Adrenal gland (tissue), 12 donors: ENCODE measurements around the gene G6PC2. TPM values are rescaled to one million over a fixed set of nuclear protein-coding genes. Genes with fewer than 3 reads are reported as not detected.

Source experiments
- DNase-seq, 7 donors: peaks; one replicate each; pipeline ENCODE4 v3.0.0-alpha.2; 2019 to 2020
- H3K27ac ChIP-seq, 5 donors: fragments of 200-600 bp; sonication (generic) in 4 of 5; 1 replicate in 3 of 5; 2 replicates in 2 of 5; pipeline versions ENCODE4 v1.5.1 to v1.8.0; 2016 to 2020; ENCODE audit warnings: mild to moderate bottlenecking in 1 of 5
- H3K27me3 ChIP-seq: fragments of 200-600 bp; 2 replicates; pipeline ENCODE4 v1.8.0; 2021
- H3K36me3 ChIP-seq, 2 donors: fragments of 200-600 bp; replicated peaks in 1 of 2; 1 replicate in 1 of 2; 2 replicates in 1 of 2; pipeline versions ENCODE4 v1.5.1 to v1.8.0; 2018 to 2022
- H3K4me1 ChIP-seq, 2 donors: fragments of 200-600 bp; replicated peaks in 1 of 2; 1 replicate in 1 of 2; 2 replicates in 1 of 2; pipeline versions ENCODE4 v1.5.1 to v1.8.0; 2018 to 2021
- H3K4me3 ChIP-seq, 4 donors: fragments of 200-600 bp; sonication (generic) in 3 of 4; one replicate each; pipeline ENCODE4 v1.5.1; 2016 to 2018
- H3K9me3 ChIP-seq, 3 donors: fragments of 200-600 bp; sonication (generic) in 1 of 3; replicated peaks in 1 of 3; 1 replicate in 2 of 3; 2 replicates in 1 of 3; pipeline versions ENCODE4 v1.5.1 to v1.8.0; 2016 to 2021
- CTCF ChIP-seq, 6 experiments: fragments of 450-650 bp in 4 of 6; fragments of 200-600 bp in 2 of 6; sonication (generic) in 1 of 6; IDR thresholded peaks; 1 replicate in 5 of 6; 2 replicates in 1 of 6; pipeline versions ENCODE4 v1.5.1 to v1.8.0; 2016 to 2021; ENCODE audit warnings: antibody characterized with exemption in 6 of 6, mild to moderate bottlenecking in 2 of 6, moderate library complexity in 1 of 6
- POLR2A ChIP-seq, 2 donors: fragments of 450-650 bp; IDR thresholded peaks; one replicate each; pipeline ENCODE4 v1.6.1; 2017; ENCODE audit warnings: antibody characterized with exemption in 2 of 2, mild to moderate bottlenecking in 2 of 2, moderate library complexity in 1 of 2
- WGBS, 4 donors: extraction: QIAGEN DNeasy Blood & Tissue Kit in 2 of 4; methylation state at CpG; one replicate each; pipeline versions ENCODE4 v1.1.5 to v1.1.7; 2013 to 2017; 5-methylcytosine and 5-hydroxymethylcytosine counted together
- intact Hi-C, 2 donors: fragments of 100-400 bp; cut with DNase I; formaldehyde crosslinking; loops; one replicate each; pipeline versions ENCODE4 v1.14.1 to v1.15.0; 2022 to 2023
- polyA plus RNA-seq, 3 donors: library from polyadenylated mRNA; stranded (reverse); fragments of 200-250 nt in 2 of 3; fragments of 350-450 nt in 1 of 3; fragmentation: Illumina TruSeq in 1 of 3; extraction: RNeasy Lipid Tissue Mini Kit (QIAGEN cat#74804) in 1 of 3; gene quantifications; one replicate each; pipeline ENCODE4 v1.2.3, GENCODE V29; 2013 to 2014
- total RNA-seq, 9 donors: library from RNA; depleted of rRNA in 4 of 9; stranded (reverse); fragments of >200 nt in 4 of 9; fragments of 120-200 nt in 1 of 9; fragmentation: NEBNext Ultra II Directional in 1 of 9; extraction: Animal tissue kit (Norgen Biotek cat#: 25700) in 1 of 9; gene quantifications; one replicate each; pipeline versions ENCODE4 v1.1.0 to v1.2.4, GENCODE V29; 2013 to 2023
- donor health status: healthy with polysubstance abuse.
- donor health status: Bipolar disorder and iron deficiency.
- donor health status: DM: yes; HTN: yes; CAD: no.
- donor health status: DM: no; HTN: no; CAD: no.
- donor health status: DM: no; HTN: no; CAD: no.
- donor health status: DM: yes; HTN: yes; CAD: no.

The G6PC2 gene
- total and polyA plus RNA-seq, 12 donors = 0.06 to 0.17 TPM; not detected in 10

DNA sequence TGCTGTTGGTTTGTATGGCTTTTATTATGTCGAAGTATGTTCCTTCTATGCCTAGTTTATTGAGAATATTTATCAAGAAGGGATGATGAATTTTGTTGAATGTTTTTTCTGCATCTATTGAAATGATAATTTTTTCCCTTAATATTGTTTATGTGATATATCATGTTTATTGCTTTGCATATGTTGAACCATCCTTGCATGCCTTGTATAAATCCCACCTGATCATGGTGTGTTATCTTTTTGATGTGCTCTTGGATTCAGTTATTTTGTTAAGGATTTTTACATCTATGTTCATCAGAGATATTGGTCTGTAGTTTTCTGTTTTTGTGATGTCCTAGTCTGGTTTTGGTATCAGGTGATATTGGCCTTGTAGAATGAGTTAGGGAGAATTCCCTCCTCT is 50.8 kb downstream of the G6PC2 start:
- H3K4me1 ChIP-seq = no peaks in the 10 kb centered on the region
- no peaks in the 10 kb centered on the region for H3K36me3 ChIP-seq
- DNase-seq = no peak
- WGBS, 4 donors = 90 to 98% (median 95%) methylated on average over 1 of the region's 1 CpG
- H3K27me3 ChIP-seq = no peaks in the 10 kb centered on the region
- H3K27ac ChIP-seq = no peak overlapping the region
- TF ChIP-seq CTCF (IDR thresholded peaks at IDR 0.05) (no peak), POLR2A (IDR thresholded peaks at IDR 0.05) (no peak)
- no peaks in the 10 kb centered on the region for H3K9me3 ChIP-seq
- intact Hi-C loops = no loop called here
- no peak overlapping the region for H3K4me3 ChIP-seq

- no peak for DNase-seq
- Histone ChIP-seq H3K27ac (no peak overlapping the region), H3K4me1 (no peaks in the 10 kb centered on the region), H3K4me3 (no peak overlapping the region), H3K36me3 (no peaks in the 10 kb centered on the region), H3K9me3 (no peaks in the 10 kb centered on the region), H3K27me3 (no peaks in the 10 kb centered on the region)
- 79 to 86% (median 80%) methylated on average over 1 of the region's 1 CpG for WGBS, 4 donors
- intact Hi-C loops = no loop called here
- TF ChIP-seq POLR2A (IDR thresholded peaks at IDR 0.05) = no peak
- no peak for TF ChIP-seq CTCF (IDR thresholded peaks at IDR 0.05)
These were observed 51.3 kb downstream of the G6PC2 start for GRCh38 chr2:168952424-168952823.

DNA sequence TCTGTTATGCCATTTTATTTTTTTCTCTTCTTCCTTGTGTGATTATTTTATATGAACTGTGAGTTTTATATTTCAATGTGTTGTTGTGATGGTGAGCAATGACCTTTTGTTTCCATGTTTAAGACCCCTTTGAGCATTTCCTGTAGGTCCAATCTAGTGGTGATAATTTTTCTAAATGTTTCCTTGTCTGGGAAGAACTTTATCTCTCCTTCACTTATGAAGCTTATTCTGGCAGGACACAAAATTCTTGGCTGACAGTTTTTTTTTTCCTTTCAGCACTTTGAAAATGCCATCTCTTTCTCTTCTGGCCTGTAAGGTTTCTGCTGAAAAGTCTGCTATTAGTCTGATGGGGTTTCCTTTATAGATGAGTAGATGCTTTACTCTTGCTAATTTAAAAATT is 53.2 kb downstream of the G6PC2 start:
- intact Hi-C loops = no loop called here
- Histone ChIP-seq H3K4me3 (no peak overlapping the region), H3K36me3 (no peaks in the 10 kb centered on the region)

DNA sequence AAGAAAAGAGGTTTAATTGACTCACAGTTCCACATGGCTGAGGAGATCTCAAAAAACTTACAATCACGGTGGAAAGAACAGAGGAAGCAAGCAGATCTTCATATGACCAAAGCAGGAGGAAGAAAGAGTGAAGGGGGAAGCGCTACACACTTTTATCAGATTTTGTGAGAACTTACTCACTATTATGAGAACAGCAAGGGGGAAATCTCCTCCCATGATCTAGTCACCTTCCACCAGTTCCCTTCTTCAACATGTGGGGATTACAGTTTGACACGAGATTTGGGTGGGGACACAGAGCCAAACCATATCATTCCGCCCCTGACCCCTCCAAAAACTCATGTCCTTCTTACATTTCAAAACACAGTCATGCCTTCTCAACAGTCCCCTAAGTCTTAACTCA is 54.2 kb downstream of the G6PC2 start:
- TF ChIP-seq CTCF (IDR thresholded peaks at IDR 0.05) (no peak), POLR2A (IDR thresholded peaks at IDR 0.05) (no peak)
- intact Hi-C loops = no loop called here
- H3K36me3 ChIP-seq = no peaks in the 10 kb centered on the region
- no peaks in the 10 kb centered on the region for H3K9me3 ChIP-seq
- H3K27me3 ChIP-seq = no peaks in the 10 kb centered on the region
- no peak overlapping the region for H3K27ac ChIP-seq
- WGBS, 4 donors = 85 to 94% (median 89%) methylated on average over 4 of the region's 4 CpGs
- H3K4me3 ChIP-seq = no peak overlapping the region
- no peak for DNase-seq
- no peaks in the 10 kb centered on the region for H3K4me1 ChIP-seq

More for the DNA sequence above, 53.2 kb downstream of the G6PC2 start:
- H3K4me1 ChIP-seq = no peaks in the 10 kb centered on the region
- no peaks in the 10 kb centered on the region for H3K9me3 ChIP-seq
- no peaks in the 10 kb centered on the region for H3K27me3 ChIP-seq
- no peak for DNase-seq
- H3K27ac ChIP-seq = no peak overlapping the region
- TF ChIP-seq POLR2A (IDR thresholded peaks at IDR 0.05) (no peak), CTCF (IDR thresholded peaks at IDR 0.05) (no peak)
